HCT116 (cell line): ENCODE measurements around the gene AKAP12. TPM values are rescaled to one million over a fixed set of nuclear protein-coding genes. Genes with fewer than 3 reads are reported as not detected.

Experiments used
- ATAC-seq: fragments of 200-7000 bp; cut with Tn5 transposase; 2 replicates; pipeline ENCODE4 v1.9.1; 2020; ENCODE audit warnings: mild to moderate bottlenecking, moderate library complexity
- BruUV-seq: library from RNA; stranded (reverse); fragments of 400-500 nt; replicated peaks from 2 replicates; lab custom pipeline; 2021; lab: Mats Ljungman, UMichigan
- CTCF ChIA-PET: fragments of 300-600 bp; sonication (Branson Sonifier 250); formaldehyde crosslinking; loops from one replicate; lab custom pipeline; 2021; ENCODE audit warnings: antibody characterized with exemption; lab: Charles Lee
- POLR2A ChIA-PET: fragments of 300-600, 350-600 bp; sonication (Branson Sonifier 250); formaldehyde crosslinking; loops from one replicate; lab custom pipeline; 2021; ENCODE audit warnings: antibody characterized with exemption; lab: Charles Lee
- RAD21 ChIA-PET, 2 experiments: fragments of 300-600 bp; sonication (Branson Sonifier 250); formaldehyde crosslinking; loops; one replicate each; lab custom pipeline; 2023; ENCODE audit warnings: low total read pairs in 2 of 2; ENCODE audit not compliant: uncharacterized antibody in 2 of 2, unreplicated experiment in 2 of 2, low non-redundant PET in 1 of 2; lab: Charles Lee
- DNase-seq: peaks from one replicate; pipeline ENCODE4 v3.0.0-alpha.2; 2010; ENCODE audit warnings: low read depth, low spot score
- H2AFZ ChIP-seq: fragments of 200-600 bp; shearing (Covaris generic), sonication (generic); 2 replicates; pipeline ENCODE4 v1.6.1; 2017; ENCODE audit warnings: low read depth, mixed run types, mixed read lengths, antibody characterized with exemption, low read length; ENCODE audit not compliant: poor library complexity, severe bottlenecking
- H3K27ac ChIP-seq: 2 replicates; pipeline ENCODE4 v1.5.1; 2012; ENCODE audit warnings: low read depth, low read length
- H3K27me3 ChIP-seq: fragments of 200-600 bp; sonication (generic); 2 replicates; pipeline ENCODE4 v1.6.1; 2016; ENCODE audit warnings: mixed run types, low read length, mixed read lengths; ENCODE audit not compliant: insufficient read depth
- H3K36me3 ChIP-seq, 2 experiments: fragments of 200-500 bp in 1 of 2; fragments of 200-600 bp in 1 of 2; sonication (Bioruptor generic) in 1 of 2; sonication (generic) in 1 of 2; 2 replicates each; pipeline versions ENCODE4 v1.5.1 to v1.6.1; 2014 to 2016; ENCODE audit warnings: low read length in 2 of 2, inconsistent platforms in 1 of 2, mixed read lengths in 1 of 2, mixed run types in 1 of 2; ENCODE audit not compliant: insufficient read depth in 2 of 2, control insufficient read depth in 1 of 2
- H3K4me1 ChIP-seq, 2 experiments: fragments of 200-600 bp in 1 of 2; sonication (generic) in 1 of 2; 2 replicates each; pipeline versions ENCODE4 v1.5.1 to v1.6.1; 2012 to 2017; ENCODE audit warnings: low read length in 2 of 2, inconsistent platforms in 1 of 2, mild to moderate bottlenecking in 1 of 2, mixed read lengths in 1 of 2, mixed run types in 1 of 2, moderate library complexity in 1 of 2; ENCODE audit not compliant: insufficient read depth in 2 of 2, control insufficient read depth in 1 of 2
- H3K4me2 ChIP-seq: fragments of 200-600 bp; sonication (generic); 2 replicates; pipeline ENCODE4 v1.6.1; 2017; ENCODE audit warnings: mixed run types, low read length, mixed read lengths
- H3K4me3 ChIP-seq, 2 experiments: fragments of 200-600 bp in 1 of 2; sonication (generic) in 1 of 2; replicated peaks in 1 of 2; 2 replicates each; pipeline ENCODE4 v1.5.1; 2011 to 2016; ENCODE audit warnings: low read length in 2 of 2, control low read depth in 1 of 2, low read depth in 1 of 2, mild to moderate bottlenecking in 1 of 2, mixed read lengths in 1 of 2, mixed run types in 1 of 2
- H3K79me2 ChIP-seq: fragments of 200-600 bp; sonication (generic); 2 replicates; pipeline ENCODE4 v1.6.1; 2017; ENCODE audit warnings: mild to moderate bottlenecking, mixed run types, low read length, moderate library complexity, mixed read lengths; ENCODE audit not compliant: insufficient read depth
- H3K9ac ChIP-seq: fragments of 200-600 bp; sonication (generic); 2 replicates; pipeline ENCODE4 v1.6.1; 2016; ENCODE audit warnings: low read length, mixed read lengths
- H3K9me2 ChIP-seq: fragments of 200-600 bp; sonication (generic), shearing (Covaris generic); 2 replicates; pipeline ENCODE4 v1.6.1; 2017; ENCODE audit warnings: mixed run types, mild to moderate bottlenecking, moderate library complexity; ENCODE audit not compliant: insufficient read depth
- H3K9me3 ChIP-seq, 2 experiments: fragments of 200-500 bp in 1 of 2; fragments of 200-600 bp in 1 of 2; sonication (Bioruptor generic) in 1 of 2; sonication (generic) in 1 of 2; 2 replicates each; pipeline ENCODE4 v1.6.1; 2014 to 2017; ENCODE audit warnings: low read length in 2 of 2, mixed read lengths in 2 of 2, inconsistent platforms in 1 of 2, low read depth in 1 of 2, mild to moderate bottlenecking in 1 of 2, mixed run types in 1 of 2, moderate library complexity in 1 of 2; ENCODE audit not compliant: control insufficient read depth in 1 of 2, insufficient read depth in 1 of 2
- H4K20me1 ChIP-seq: fragments of 200-600 bp; sonication (generic), shearing (Covaris generic); 2 replicates; pipeline ENCODE4 v1.6.1; 2017; ENCODE audit warnings: mixed run types, mild to moderate bottlenecking, moderate library complexity; ENCODE audit not compliant: insufficient read depth
- CBX3 ChIP-seq: IDR thresholded peaks from 2 replicates; pipeline ENCODE4 v1.6.1; 2012; ENCODE audit warnings: low read depth
- EGR1 ChIP-seq: IDR thresholded peaks from 2 replicates; pipeline ENCODE4 v1.6.1; 2012; ENCODE audit warnings: low read depth
- ELF1 ChIP-seq: IDR thresholded peaks from 2 replicates; pipeline ENCODE4 v1.6.1; 2012; ENCODE audit warnings: low read depth, borderline replicate concordance
- EZH2 ChIP-seq: fragments of 200-600 bp; sonication (generic); IDR thresholded peaks from 2 replicates; pipeline ENCODE4 v1.6.1; 2017; ENCODE audit warnings: antibody characterized with exemption, mixed run types
- FOSL1 ChIP-seq: IDR thresholded peaks from 2 replicates; pipeline ENCODE4 v1.6.1; 2012; ENCODE audit warnings: low read depth
- JUND ChIP-seq: IDR thresholded peaks from 2 replicates; pipeline ENCODE4 v1.6.1; 2012
- POLR2A ChIP-seq: IDR thresholded peaks from 2 replicates; pipeline ENCODE4 v1.7.0; 2011; ENCODE audit warnings: borderline replicate concordance; ENCODE audit not compliant: insufficient read depth, insufficient read length; ENCODE audit errors: extremely low read depth
- RAD21 ChIP-seq: IDR thresholded peaks from 2 replicates; pipeline ENCODE4 v1.6.1; 2012; ENCODE audit warnings: low read depth, mild to moderate bottlenecking
- SIN3A ChIP-seq: IDR thresholded peaks from 2 replicates; pipeline ENCODE4 v1.6.1; 2012; ENCODE audit warnings: low read depth
- SP1 ChIP-seq: IDR thresholded peaks from 2 replicates; pipeline ENCODE4 v1.6.1; 2012; ENCODE audit warnings: low read depth
- SRF ChIP-seq: IDR thresholded peaks from 2 replicates; pipeline ENCODE4 v1.6.1; 2012; ENCODE audit warnings: low read depth
- ZFX ChIP-seq: fragments of 450-650 bp; IDR thresholded peaks from 2 replicates; pipeline ENCODE4 v1.6.1; 2017
- intact Hi-C: fragments of 100-400 bp; cut with micrococcal nuclease; formaldehyde crosslinking; loops from 2 replicates; pipeline ENCODE4 v1.10.0; 2022
- total RNA-seq: library from RNA; stranded (reverse); gene quantifications from one replicate; pipeline ENCODE4 v1.2.1, GENCODE V29; 2021; ENCODE audit not compliant: unreplicated experiment
- TF ChIP-seq, protein P1 (sequence below): IDR thresholded peaks from 2 replicates; pipeline ENCODE4 v1.6.1; 2012; ENCODE audit warnings: low read depth
- TF ChIP-seq, protein P2 (sequence below): IDR thresholded peaks from 2 replicates; pipeline ENCODE4 v1.6.1; 2012
- TF ChIP-seq, protein P3 (sequence below), 3 experiments: fragments of 200-600 bp in 1 of 3; sonication (generic) in 1 of 3; IDR thresholded peaks in 2 of 3; conservative IDR thresholded peaks in 1 of 3; 2 replicates each; pipeline ENCODE4 v1.5.1; 2012 to 2017; ENCODE audit warnings: low read depth in 2 of 3, low read length in 2 of 3, antibody characterized with exemption in 1 of 3, borderline replicate concordance in 1 of 3, control low read depth in 1 of 3, mild to moderate bottlenecking in 1 of 3, mixed read lengths in 1 of 3, mixed run types in 1 of 3, moderate library complexity in 1 of 3; ENCODE audit not compliant: insufficient read depth in 1 of 3
- TF ChIP-seq, protein P4 (sequence below): IDR thresholded peaks from 2 replicates; pipeline ENCODE4 v1.6.1; 2012
- TF ChIP-seq, protein P5 (sequence below): IDR thresholded peaks from 2 replicates; pipeline ENCODE4 v1.6.1; 2011; ENCODE audit warnings: mild to moderate bottlenecking, low read length, moderate library complexity; ENCODE audit not compliant: insufficient replicate concordance; ENCODE audit errors: extremely low read depth

The AKAP12 gene
- total RNA-seq, 1 experiment from 2014 or later = 1,220 TPM

DNA sequence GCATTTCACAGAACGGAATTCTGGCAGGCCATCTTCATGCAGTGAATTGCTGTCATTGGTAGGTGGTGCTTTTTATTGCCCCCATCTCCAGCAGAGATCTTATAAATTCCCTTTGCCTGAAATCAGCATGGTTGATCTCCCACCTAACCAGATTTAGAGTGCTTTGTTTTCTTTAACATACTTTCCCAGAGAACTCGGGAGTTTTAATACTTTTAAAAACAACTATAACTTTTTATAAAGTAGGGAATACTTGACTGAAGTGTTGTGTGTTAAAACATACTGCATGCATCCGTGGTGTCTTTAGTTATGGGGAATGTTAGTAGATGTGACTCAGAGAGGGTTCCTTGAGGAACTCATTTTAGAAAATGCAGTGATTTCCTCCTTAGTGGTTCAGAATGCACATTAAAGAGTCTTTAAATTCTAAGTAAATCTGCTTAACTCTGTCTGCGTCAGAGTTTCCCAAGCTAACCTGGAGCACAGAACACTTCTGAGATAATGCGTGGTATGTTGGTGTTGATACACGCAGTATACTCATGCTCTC is 54.9 kb downstream of the AKAP12 start:
- peaks cover 99% of the 10 kb centered on the region for H3K79me2 ChIP-seq
- H3K4me2 ChIP-seq = no peak overlapping the region
- no peak overlapping the region for H3K9ac ChIP-seq
- no peak overlapping the region for H3K4me3 ChIP-seq
- H3K9me2 ChIP-seq = no peaks in the 10 kb centered on the region
- H3K36me3 ChIP-seq = no peaks in the 10 kb centered on the region; a peak in 1 of 4 replicates
- no peak overlapping the region for H2AFZ ChIP-seq
- ChIA-PET RAD21 (no interaction called here), POLR2A (no interaction called here), CTCF (no interaction called here)
- H3K27ac ChIP-seq = no peak overlapping the region
- no TSS peak for BruUV-seq
- H4K20me1 ChIP-seq = peaks cover 6% of the 10 kb centered on the region; the same call in 1 of the 2 replicates
- no peaks in the 10 kb centered on the region for H3K9me3 ChIP-seq
- DNase-seq (no peak), ATAC-seq (no peak)
- no peaks in the 10 kb centered on the region for H3K27me3 ChIP-seq
- H3K4me1 ChIP-seq = peaks cover 0 to 38% of the 10 kb centered on the region in 2 experiments; a peak in 1 of 4 replicates
- TF ChIP-seq EGR1 = no peak
- no peak for TF ChIP-seq EZH2
- TF ChIP-seq POLR2A = no peak
- TF ChIP-seq, protein P1, sequence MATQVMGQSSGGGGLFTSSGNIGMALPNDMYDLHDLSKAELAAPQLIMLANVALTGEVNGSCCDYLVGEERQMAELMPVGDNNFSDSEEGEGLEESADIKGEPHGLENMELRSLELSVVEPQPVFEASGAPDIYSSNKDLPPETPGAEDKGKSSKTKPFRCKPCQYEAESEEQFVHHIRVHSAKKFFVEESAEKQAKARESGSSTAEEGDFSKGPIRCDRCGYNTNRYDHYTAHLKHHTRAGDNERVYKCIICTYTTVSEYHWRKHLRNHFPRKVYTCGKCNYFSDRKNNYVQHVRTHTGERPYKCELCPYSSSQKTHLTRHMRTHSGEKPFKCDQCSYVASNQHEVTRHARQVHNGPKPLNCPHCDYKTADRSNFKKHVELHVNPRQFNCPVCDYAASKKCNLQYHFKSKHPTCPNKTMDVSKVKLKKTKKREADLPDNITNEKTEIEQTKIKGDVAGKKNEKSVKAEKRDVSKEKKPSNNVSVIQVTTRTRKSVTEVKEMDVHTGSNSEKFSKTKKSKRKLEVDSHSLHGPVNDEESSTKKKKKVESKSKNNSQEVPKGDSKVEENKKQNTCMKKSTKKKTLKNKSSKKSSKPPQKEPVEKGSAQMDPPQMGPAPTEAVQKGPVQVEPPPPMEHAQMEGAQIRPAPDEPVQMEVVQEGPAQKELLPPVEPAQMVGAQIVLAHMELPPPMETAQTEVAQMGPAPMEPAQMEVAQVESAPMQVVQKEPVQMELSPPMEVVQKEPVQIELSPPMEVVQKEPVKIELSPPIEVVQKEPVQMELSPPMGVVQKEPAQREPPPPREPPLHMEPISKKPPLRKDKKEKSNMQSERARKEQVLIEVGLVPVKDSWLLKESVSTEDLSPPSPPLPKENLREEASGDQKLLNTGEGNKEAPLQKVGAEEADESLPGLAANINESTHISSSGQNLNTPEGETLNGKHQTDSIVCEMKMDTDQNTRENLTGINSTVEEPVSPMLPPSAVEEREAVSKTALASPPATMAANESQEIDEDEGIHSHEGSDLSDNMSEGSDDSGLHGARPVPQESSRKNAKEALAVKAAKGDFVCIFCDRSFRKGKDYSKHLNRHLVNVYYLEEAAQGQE = no peak
- TF ChIP-seq, protein P2, sequence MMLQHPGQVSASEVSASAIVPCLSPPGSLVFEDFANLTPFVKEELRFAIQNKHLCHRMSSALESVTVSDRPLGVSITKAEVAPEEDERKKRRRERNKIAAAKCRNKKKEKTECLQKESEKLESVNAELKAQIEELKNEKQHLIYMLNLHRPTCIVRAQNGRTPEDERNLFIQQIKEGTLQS = no peak
- no peak for TF ChIP-seq SIN3A
- no peak for TF ChIP-seq SRF
- no peak for TF ChIP-seq ELF1
- no peak for TF ChIP-seq RAD21
- TF ChIP-seq, protein P3, sequence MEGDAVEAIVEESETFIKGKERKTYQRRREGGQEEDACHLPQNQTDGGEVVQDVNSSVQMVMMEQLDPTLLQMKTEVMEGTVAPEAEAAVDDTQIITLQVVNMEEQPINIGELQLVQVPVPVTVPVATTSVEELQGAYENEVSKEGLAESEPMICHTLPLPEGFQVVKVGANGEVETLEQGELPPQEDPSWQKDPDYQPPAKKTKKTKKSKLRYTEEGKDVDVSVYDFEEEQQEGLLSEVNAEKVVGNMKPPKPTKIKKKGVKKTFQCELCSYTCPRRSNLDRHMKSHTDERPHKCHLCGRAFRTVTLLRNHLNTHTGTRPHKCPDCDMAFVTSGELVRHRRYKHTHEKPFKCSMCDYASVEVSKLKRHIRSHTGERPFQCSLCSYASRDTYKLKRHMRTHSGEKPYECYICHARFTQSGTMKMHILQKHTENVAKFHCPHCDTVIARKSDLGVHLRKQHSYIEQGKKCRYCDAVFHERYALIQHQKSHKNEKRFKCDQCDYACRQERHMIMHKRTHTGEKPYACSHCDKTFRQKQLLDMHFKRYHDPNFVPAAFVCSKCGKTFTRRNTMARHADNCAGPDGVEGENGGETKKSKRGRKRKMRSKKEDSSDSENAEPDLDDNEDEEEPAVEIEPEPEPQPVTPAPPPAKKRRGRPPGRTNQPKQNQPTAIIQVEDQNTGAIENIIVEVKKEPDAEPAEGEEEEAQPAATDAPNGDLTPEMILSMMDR (IDR thresholded peaks at IDR 0.05 in 2 of 3, conservative IDR thresholded peaks at IDR 0.05 in 1 of 3; ENCODE audit: borderline replicate concordance in 1 of 3, insufficient read depth in 1 of 3, low read depth in 2 of 3, low read length in 2 of 3) = no peak
- no peak for TF ChIP-seq CBX3
- TF ChIP-seq JUND = no peak
- TF ChIP-seq, protein P4, sequence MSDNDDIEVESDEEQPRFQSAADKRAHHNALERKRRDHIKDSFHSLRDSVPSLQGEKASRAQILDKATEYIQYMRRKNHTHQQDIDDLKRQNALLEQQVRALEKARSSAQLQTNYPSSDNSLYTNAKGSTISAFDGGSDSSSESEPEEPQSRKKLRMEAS = no peak
- TF ChIP-seq FOSL1 = no peak
- TF ChIP-seq, protein P5, sequence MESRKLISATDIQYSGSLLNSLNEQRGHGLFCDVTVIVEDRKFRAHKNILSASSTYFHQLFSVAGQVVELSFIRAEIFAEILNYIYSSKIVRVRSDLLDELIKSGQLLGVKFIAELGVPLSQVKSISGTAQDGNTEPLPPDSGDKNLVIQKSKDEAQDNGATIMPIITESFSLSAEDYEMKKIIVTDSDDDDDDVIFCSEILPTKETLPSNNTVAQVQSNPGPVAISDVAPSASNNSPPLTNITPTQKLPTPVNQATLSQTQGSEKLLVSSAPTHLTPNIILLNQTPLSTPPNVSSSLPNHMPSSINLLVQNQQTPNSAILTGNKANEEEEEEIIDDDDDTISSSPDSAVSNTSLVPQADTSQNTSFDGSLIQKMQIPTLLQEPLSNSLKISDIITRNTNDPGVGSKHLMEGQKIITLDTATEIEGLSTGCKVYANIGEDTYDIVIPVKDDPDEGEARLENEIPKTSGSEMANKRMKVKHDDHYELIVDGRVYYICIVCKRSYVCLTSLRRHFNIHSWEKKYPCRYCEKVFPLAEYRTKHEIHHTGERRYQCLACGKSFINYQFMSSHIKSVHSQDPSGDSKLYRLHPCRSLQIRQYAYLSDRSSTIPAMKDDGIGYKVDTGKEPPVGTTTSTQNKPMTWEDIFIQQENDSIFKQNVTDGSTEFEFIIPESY = no peak
- TF ChIP-seq ZFX = no peak
- no peak for TF ChIP-seq SP1
- intact Hi-C loops = no loop called here
